K562 (cell line): ENCODE results near the gene CALCOCO2. TPM values are rescaled to one million over a fixed set of nuclear protein-coding genes. Genes with fewer than 3 reads are reported as not detected.

Source experiments
- CBX2 ChIP-seq: fragments of 200-600 bp; sonication (generic); IDR thresholded peaks from one replicate; pipeline ENCODE4 v1.6.1; 2012; ENCODE audit warnings: mild to moderate bottlenecking, low read length, inconsistent platforms; ENCODE audit not compliant: insufficient read depth, poor library complexity, severe bottlenecking
- CBX8 ChIP-seq: fragments of 200-600 bp; sonication (generic); IDR thresholded peaks from 2 replicates; pipeline ENCODE4 v1.6.1; 2012; ENCODE audit warnings: borderline replicate concordance, mixed run types, low read depth, mild to moderate bottlenecking, moderate library complexity, mixed read lengths, low read length, control low read depth, inconsistent platforms; ENCODE audit not compliant: poor library complexity, severe bottlenecking; ENCODE audit errors: extremely low read depth
- DPF2 ChIP-seq: fragments of 450-650 bp; IDR thresholded peaks from 2 replicates; pipeline ENCODE4 v1.6.1; 2016
- HDAC6 ChIP-seq: IDR thresholded peaks from 2 replicates; pipeline ENCODE4 v1.6.1; 2012; ENCODE audit warnings: low read depth, mild to moderate bottlenecking, control low read depth, inconsistent platforms, low read length, moderate library complexity
- MYNN ChIP-seq, 2 experiments: sonication (generic); formaldehyde crosslinking in 1 of 2; IDR thresholded peaks; 2 replicates each; pipeline versions ENCODE4 v1.5.0 to v1.6.1; 2016 to 2020; ENCODE audit warnings: antibody characterized with exemption in 1 of 2, missing genetic modification reagents in 1 of 2
- POLR2A ChIP-seq: fragments of 450-650 bp; conservative IDR thresholded peaks from 2 replicates; pipeline ENCODE4 v1.6.1; 2016
- POLR2H ChIP-seq: IDR thresholded peaks from 2 replicates; pipeline ENCODE4 v1.6.1; 2016; ENCODE audit warnings: missing genetic modification characterization, low read depth, mild to moderate bottlenecking, control low read depth, missing compliant biosample characterization, moderate library complexity
- RBFOX2 ChIP-seq: fragments of 200-400 bp; formaldehyde crosslinking; IDR thresholded peaks from 2 replicates; pipeline ENCODE4 v1.6.1; 2017; ENCODE audit warnings: low read depth, mild to moderate bottlenecking, low read length, moderate library complexity
- SMARCA5 ChIP-seq: fragments of 450-650 bp; IDR thresholded peaks from 2 replicates; pipeline ENCODE4 v1.6.1; 2016
- TFE3 ChIP-seq: fragments of 450-650 bp; formaldehyde crosslinking; IDR thresholded peaks from 2 replicates; pipeline ENCODE4 v1.4.0; 2020; ENCODE audit warnings: mild to moderate bottlenecking, mixed read lengths
- ZBTB40 ChIP-seq, 2 experiments: fragments of 450-650 bp in 1 of 2; sonication (generic) in 1 of 2; formaldehyde crosslinking in 1 of 2; IDR thresholded peaks; 2 replicates each; pipeline versions ENCODE4 v1.7.1 to v1.9.0; 2016 to 2022; ENCODE audit warnings: inconsistent platforms in 1 of 2, mild to moderate bottlenecking in 1 of 2, missing genetic modification reagents in 1 of 2
- ZBTB9 ChIP-seq: fragments of 450-650 bp; formaldehyde crosslinking; IDR thresholded peaks from 2 replicates; pipeline ENCODE4 v1.4.0; 2020; ENCODE audit warnings: mild to moderate bottlenecking, moderate library complexity
- ZFPM2 ChIP-seq: fragments of 250-450 bp; sonication (Bioruptor Pico); IDR thresholded peaks from 2 replicates; pipeline ENCODE4 v1.5.1; 2022; ENCODE audit warnings: mild to moderate bottlenecking
- ZNF134 ChIP-seq: fragments of 250-450 bp; sonication (Bioruptor Pico); conservative IDR thresholded peaks from 2 replicates; pipeline ENCODE4 v1.4.0; 2020
- ZNF23 ChIP-seq: fragments of 250-450 bp; sonication (Bioruptor Pico); IDR thresholded peaks from 2 replicates; pipeline ENCODE4 v1.4.0; 2020; ENCODE audit warnings: mild to moderate bottlenecking
- ZNF695 ChIP-seq: fragments of 450-650 bp; formaldehyde crosslinking; IDR thresholded peaks from 2 replicates; pipeline ENCODE4 v1.4.0; 2020; ENCODE audit warnings: mild to moderate bottlenecking, moderate library complexity
- polyA plus RNA-seq, 8 experiments: library from polyadenylated mRNA; depleted of rRNA in 4 of 8; stranded (reverse) in 5 of 8; unstranded in 3 of 8; fragments of >200 nt; fragmentation: Nextera tagmentation in 2 of 8; fragmentation: Illumina TruSeq in 1 of 8; extraction: Ambion mirVana in 2 of 8; extraction: Trizol in 1 of 8; gene quantifications; 2 replicates each; pipeline versions ENCODE4 v1.2.1 to v1.2.3, GENCODE V29; 2011 to 2014; ENCODE audit warnings: inconsistent platforms in 1 of 8, missing spikeins in 1 of 8
- total RNA-seq, 7 experiments: library from RNA; depleted of rRNA in 6 of 7; stranded (reverse); fragments of >200 nt in 6 of 7; fragmentation: Illumina TruSeq in 2 of 7; extraction: Trizol in 2 of 7; gene quantifications; 2 replicates each; pipeline versions ENCODE4 v1.2.1 to v1.2.3, GENCODE V29; 2011 to 2021; ENCODE audit warnings: low replicate concordance in 1 of 7

Gene CALCOCO2
- total and polyA plus RNA-seq, 9 of the 15 experiments (the other 6 are each of a cell fraction or from before 2014, with no cell fraction given): 24.1 to 87.3 (median 67.5) TPM

GRCh38 chr17:48892940-48893645, 62.3 kb downstream of the CALCOCO2 start (continued):
- no peak for TF ChIP-seq TFE3 (CRISPR knock-in tag)
- no peak for TF ChIP-seq CBX8
- TF ChIP-seq MYNN (IDR thresholded peaks at IDR 0.05): peak; percentile 12; the same call in 1 of the 2 replicates
- TF ChIP-seq MYNN (CRISPR knock-in tag; IDR thresholded peaks at IDR 0.05): no peak
- no peak for TF ChIP-seq ZBTB40 (IDR thresholded peaks at IDR 0.05)
- TF ChIP-seq ZBTB40 (CRISPR knock-in tag; IDR thresholded peaks at IDR 0.05): no peak
- no peak for TF ChIP-seq ZFPM2 (CRISPR knock-in tag)
- no peak for TF ChIP-seq POLR2H
- no peak for TF ChIP-seq ZNF134 (CRISPR knock-in tag)
- no peak for TF ChIP-seq ZNF695
- no peak for TF ChIP-seq HDAC6
- no peak for TF ChIP-seq SMARCA5
- TF ChIP-seq CBX2: no peak
- no peak for TF ChIP-seq ZNF23
- no peak for TF ChIP-seq RBFOX2
- TF ChIP-seq DPF2: no peak
- no peak for TF ChIP-seq POLR2A
- TF ChIP-seq ZBTB9 (CRISPR knock-in tag): no peak
